ENCODE results near the gene RGS17. TPM values are rescaled to one million over a fixed set of nuclear protein-coding genes. Genes with fewer than 3 reads are reported as not detected.

The RGS17 gene
- total and polyA plus RNA-seq, 2 of the 13 experiments (the other 11 are each of a cell fraction or from before 2014, with no cell fraction given): 0.04 TPM; not detected in 1

DNA sequence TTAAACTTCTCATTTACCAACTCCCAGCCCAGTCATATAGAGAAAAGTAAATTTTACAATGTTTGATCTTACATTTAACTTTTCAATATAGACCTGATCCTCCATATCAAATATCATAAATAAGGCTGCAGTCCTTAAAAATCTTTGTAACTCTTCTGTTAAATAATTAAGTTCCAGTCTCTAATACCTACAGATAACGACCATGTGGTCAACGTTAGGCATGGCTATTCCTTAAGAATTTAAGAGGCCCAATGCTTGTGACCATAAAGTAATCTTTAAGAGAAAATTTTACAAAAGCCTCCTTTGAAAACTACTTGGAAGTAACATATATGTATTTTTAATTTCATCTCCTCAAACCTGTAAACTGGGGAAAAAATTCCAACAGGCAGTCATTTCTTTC lies 149.9 kb downstream of the RGS17 start (continued):
- TF ChIP-seq TOPORS (CRISPR knock-in tag; IDR thresholded peaks at IDR 0.05) (no peak), TCF12 (IDR thresholded peaks at IDR 0.05) (no peak), TCF12 (CRISPR knock-in tag; IDR thresholded peaks at IDR 0.05) (no peak), ZNF567 (CRISPR knock-in tag; IDR thresholded peaks at IDR 0.05; ENCODE audit: borderline replicate concordance) (no peak), CENPT (CRISPR knock-in tag; IDR thresholded peaks at IDR 0.05; ENCODE audit: low read depth) (no peak), ZNF513 (CRISPR knock-in tag; conservative IDR thresholded peaks at IDR 0.05) (no peak), ZNF552 (CRISPR knock-in tag; IDR thresholded peaks at IDR 0.05; ENCODE audit: borderline replicate concordance) (no peak), JDP2 (CRISPR knock-in tag; IDR thresholded peaks at IDR 0.05; ENCODE audit: borderline replicate concordance) (no peak), PHF20 (CRISPR knock-in tag; IDR thresholded peaks at IDR 0.05) (no peak), IRX3 (CRISPR knock-in tag; IDR thresholded peaks at IDR 0.05; ENCODE audit: borderline replicate concordance, low read depth) (no peak)

DNA sequence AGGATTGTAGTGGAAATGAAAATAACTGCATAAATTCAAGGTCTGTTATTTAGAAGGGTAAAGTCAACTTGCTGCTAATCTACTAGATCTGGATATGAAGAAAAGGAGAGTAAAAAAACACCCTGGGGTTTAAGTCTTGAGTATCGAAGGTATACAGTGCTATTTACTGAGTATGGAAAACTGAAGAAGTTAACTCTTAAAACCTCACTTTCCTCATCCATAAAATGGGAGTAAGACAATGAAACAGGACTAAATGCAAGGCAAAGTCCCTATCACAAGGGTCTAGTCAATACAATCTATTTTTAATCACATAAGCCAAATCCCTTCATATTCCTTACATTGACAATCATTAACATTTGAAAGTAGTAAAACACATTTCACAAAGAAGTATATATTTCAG lies 150.4 kb downstream of the RGS17 start:
- CTCF ChIA-PET (ENCODE audit: low intra/inter-chr PET ratio, low total read pairs): no interaction called here
- WGBS (ENCODE audit: low lambda C conversion rate): 32% methylated on average over 1 of the region's 1 CpG
- peak overlapping the region; percentile 71 for H3K9ac ChIP-seq (ENCODE audit: insufficient read depth, low read depth, low read length)

More for the DNA sequence above, 150.4 kb downstream of the RGS17 start:
- Histone ChIP-seq H3K27ac (ENCODE audit: extremely low read length, insufficient read depth, low read length) (peak overlapping the region; percentile 10), H3K4me3 (replicated peaks in 1 of 3; ENCODE audit: insufficient read depth in 1 of 3, low read depth in 2 of 3, low read length in 3 of 3) (peak overlapping the region; percentile 74 to 100 (median 97); a peak in 5 of 6 replicates), H3K4me2 (ENCODE audit: low read depth, low read length) (peak overlapping the region; percentile 81), H3K79me2 (ENCODE audit: insufficient read depth, low read length) (peaks cover 93% of the 10 kb centered on the region), H3K36me3 (replicated peaks in 1 of 2; ENCODE audit: control insufficient read depth in 1 of 2, insufficient read depth in 2 of 2, low read length in 2 of 2) (peaks cover 5 to 24% of the 10 kb centered on the region in 2 experiments; a peak in 4 of 5 replicates), H3K9me3 (ENCODE audit: low read length) (no peaks in the 10 kb centered on the region), H3K4me1 (ENCODE audit: insufficient read depth, low read length) (peaks cover 65% of the 10 kb centered on the region), H2AFZ (ENCODE audit: low read length) (no peak overlapping the region), H3K27me3 (ENCODE audit: control insufficient read depth in 1 of 2, insufficient read depth in 2 of 2, low read length in 2 of 2) (no peaks in the 10 kb centered on the region; a peak in 1 of 5 replicates), H4K20me1 (ENCODE audit: insufficient read depth, low read length) (peaks cover 31% of the 10 kb centered on the region)
- TF ChIP-seq EHMT2 (IDR thresholded peaks at IDR 0.05; ENCODE audit: borderline replicate concordance, low read depth, low read length) (no peak), GPN1 (CRISPR knock-in tag; IDR thresholded peaks at IDR 0.05; ENCODE audit: borderline replicate concordance) (no peak), RBFOX2 (IDR thresholded peaks at IDR 0.05; ENCODE audit: low read depth, low read length) (peak; percentile 50), NKX3-1 (CRISPR knock-in tag; IDR thresholded peaks at IDR 0.05) (0 out of 2 replicates have a peak, but pooled peaks have one; percentile 26), SOX5 (CRISPR knock-in tag; IDR thresholded peaks at IDR 0.05; ENCODE audit: borderline replicate concordance) (no peak), ZNF629 (CRISPR knock-in tag; conservative IDR thresholded peaks at IDR 0.05) (peak; percentile 94), KDM1A (CRISPR knock-in tag; IDR thresholded peaks at IDR 0.05) (peak; percentile 38; the same call in 1 of the 2 replicates), PRDM15 (CRISPR knock-in tag; IDR thresholded peaks at IDR 0.05) (no peak), SNRNP70 (IDR thresholded peaks at IDR 0.05; ENCODE audit: low read depth, low read length) (0 out of 2 replicates have a peak, but pooled peaks have one; percentile 14), TEAD3 (CRISPR knock-in tag; optimal IDR thresholded peaks at IDR 0.05; ENCODE audit: borderline replicate concordance) (no peak)
- in situ Hi-C loops (cut with HindIII; ENCODE audit: extremely low pct_ligation_motif_present, low pct_unique_long_range_greater_than_20kb) (loop anchor here (25.0 kb wide), 1 partner anchor 693 kb away; no protein-coding TSS in a partner anchor), intact Hi-C loops (cut with micrococcal nuclease; ENCODE audit: unreplicated experiment) (loop anchor here (1.0 to 10.0 kb wide), 2 partner anchors 22 to 1586 kb away; partner anchors contain the start of genes MTRF1L and ZBTB2)
- FAIRE-seq (no peak), DNase-seq (ENCODE audit: low spot score) (no peak), ATAC-seq (no peak)
- POLR2A ChIA-PET: no interaction called here
- BruUV-seq (replicated peaks): no TSS peak
